GM12878 (cell line): ENCODE results near the gene CNOT10. TPM values are rescaled to one million over a fixed set of nuclear protein-coding genes. Genes with fewer than 3 reads are reported as not detected.

Experiments used
- ATAC-seq: fragments of 200-7000 bp; cut with Tn5 transposase; 3 replicates; pipeline ENCODE4 v1.9.1; 2020; ENCODE audit warnings: mild to moderate bottlenecking, moderate library complexity
- BruUV-seq: library from RNA; stranded (reverse); fragments of 400-500 nt; replicated peaks from 2 replicates; lab custom pipeline; 2021; lab: Mats Ljungman, UMichigan
- CTCF ChIA-PET: fragments of 300-600 bp; sonication (Branson Sonifier 250); formaldehyde crosslinking; extraction: SDS; loops from one replicate; lab custom pipeline; 2021; ENCODE audit warnings: inconsistent platforms; lab: Yijun Ruan, JAX
- POLR2A ChIA-PET: fragments of 350-600 bp; formaldehyde crosslinking; extraction: SDS; loops from one replicate; lab custom pipeline; 2021; ENCODE audit warnings: inconsistent platforms; lab: Charles Lee
- RAD21 ChIA-PET: fragments of 300-600 bp; sonication (Branson Sonifier 250); formaldehyde crosslinking; loops from one replicate; lab custom pipeline; 2023; ENCODE audit warnings: antibody characterized with exemption; ENCODE audit not compliant: unreplicated experiment; lab: Charles Lee
- SMC1A ChIA-PET: fragments of 300-600 bp; sonication (Branson Sonifier 250); formaldehyde crosslinking; loops from one replicate; lab custom pipeline; 2023; ENCODE audit not compliant: unreplicated experiment, uncharacterized antibody; lab: Charles Lee
- DNase-seq: peaks from one replicate; pipeline ENCODE4 v3.0.0-alpha.2; 2011; ENCODE audit warnings: low read depth, low spot score
- FAIRE-seq: peaks from 3 replicates; lab custom pipeline; 2011; peaks lifted over from hg19 to GRCh38; lab: Jason Lieb, UNC
- H2AFZ ChIP-seq: 2 replicates; pipeline ENCODE4 v1.6.0; 2011; ENCODE audit warnings: low read depth, low read length, control low read depth; ENCODE audit not compliant: control insufficient read depth
- H3K27ac ChIP-seq: 2 replicates; pipeline ENCODE4 v1.5.1; 2011; ENCODE audit warnings: control low read depth; ENCODE audit not compliant: control insufficient read depth, insufficient read depth
- H3K27me3 ChIP-seq, 2 experiments: replicated peaks in 1 of 2; 2 replicates each; pipeline versions ENCODE4 v1.6.0 to v1.6.1; 2011; ENCODE audit warnings: low read length in 1 of 2; ENCODE audit not compliant: control insufficient read depth in 2 of 2, insufficient read depth in 2 of 2
- H3K36me3 ChIP-seq, 2 experiments: 2 replicates each; pipeline ENCODE4 v1.5.1; 2011; ENCODE audit warnings: low read length in 1 of 2; ENCODE audit not compliant: control insufficient read depth in 2 of 2, insufficient read depth in 2 of 2
- H3K4me1 ChIP-seq: 2 replicates; pipeline ENCODE4 v1.6.1; 2011; ENCODE audit warnings: mild to moderate bottlenecking, low read length, moderate library complexity, mixed read lengths; ENCODE audit not compliant: control insufficient read depth, insufficient read depth
- H3K4me2 ChIP-seq: 2 replicates; pipeline ENCODE4 v1.6.0; 2011; ENCODE audit warnings: control low read depth; ENCODE audit not compliant: control insufficient read depth, insufficient read depth
- H3K4me3 ChIP-seq: fragments of 200-600 bp; sonication (generic); 2 replicates; pipeline ENCODE4 v1.5.1; 2016
- H3K79me2 ChIP-seq: 2 replicates; pipeline ENCODE4 v1.6.0; 2011; ENCODE audit warnings: low read length; ENCODE audit not compliant: control insufficient read depth, insufficient read depth
- H3K9ac ChIP-seq: 2 replicates; pipeline ENCODE4 v1.8.0; 2011; ENCODE audit warnings: low read length, control low read depth, mixed read lengths; ENCODE audit not compliant: control insufficient read depth, insufficient read depth
- H3K9me3 ChIP-seq: replicated peaks from 3 replicates; pipeline ENCODE4 v1.5.1; 2011; ENCODE audit warnings: mild to moderate bottlenecking, low read length; ENCODE audit not compliant: control insufficient read depth, insufficient read depth
- H4K20me1 ChIP-seq: 2 replicates; pipeline ENCODE4 v1.6.0; 2011; ENCODE audit not compliant: control insufficient read depth, insufficient read depth
- BACH1 ChIP-seq: fragments of 450-650 bp; IDR thresholded peaks from 2 replicates; pipeline ENCODE4 v1.6.1; 2017; ENCODE audit warnings: mild to moderate bottlenecking, borderline replicate concordance
- CREM ChIP-seq: IDR thresholded peaks from 2 replicates; pipeline ENCODE4 v1.6.1; 2014; ENCODE audit warnings: antibody characterized with exemption, low read depth
- EP300 ChIP-seq, 2 experiments: fragments of 150-350 bp in 1 of 2; IDR thresholded peaks; 2 replicates each; pipeline ENCODE4 v1.6.1; 2011 to 2012; ENCODE audit warnings: low read depth in 2 of 2, low read length in 2 of 2, borderline replicate concordance in 1 of 2, improper control_type of control experiment in 1 of 2, inconsistent platforms in 1 of 2; ENCODE audit not compliant: control insufficient read depth in 1 of 2
- JUNB ChIP-seq: IDR thresholded peaks from 2 replicates; pipeline ENCODE4 v1.6.1; 2016; ENCODE audit warnings: antibody characterized with exemption, mild to moderate bottlenecking
- KDM1A ChIP-seq: fragments of 200-600 bp; sonication (generic); IDR thresholded peaks from 2 replicates; pipeline ENCODE4 v1.6.1; 2016; ENCODE audit warnings: borderline replicate concordance
- MEF2B ChIP-seq: fragments of 450-650 bp; IDR thresholded peaks from 2 replicates; pipeline ENCODE4 v1.6.1; 2018; ENCODE audit warnings: mild to moderate bottlenecking, moderate library complexity; ENCODE audit not compliant: partially characterized antibody, poor library complexity, severe bottlenecking
- NKRF ChIP-seq: fragments of 450-650 bp; conservative IDR thresholded peaks from 2 replicates; pipeline ENCODE4 v1.6.1; 2017; ENCODE audit warnings: mild to moderate bottlenecking, moderate library complexity
- PAX5 ChIP-seq: IDR thresholded peaks from 2 replicates; pipeline ENCODE4 v1.6.1; 2011; ENCODE audit warnings: low read depth, low read length, borderline replicate concordance
- PAX8 ChIP-seq: fragments of 450-650 bp; IDR thresholded peaks from 2 replicates; pipeline ENCODE4 v1.6.1; 2017; ENCODE audit warnings: mild to moderate bottlenecking, moderate library complexity
- POLR2AphosphoS5 ChIP-seq: IDR thresholded peaks from 2 replicates; pipeline ENCODE4 v1.6.1; 2011; ENCODE audit warnings: mild to moderate bottlenecking, low read length, inconsistent platforms
- RAD51 ChIP-seq: fragments of 450-650 bp; IDR thresholded peaks from 2 replicates; pipeline ENCODE4 v1.6.1; 2016; ENCODE audit warnings: moderate library complexity, mild to moderate bottlenecking, inconsistent platforms
- RFX5 ChIP-seq: IDR thresholded peaks from 2 replicates; pipeline ENCODE4 v1.6.1; 2011; ENCODE audit warnings: low read depth, low read length, improper control_type of control experiment
- SMARCA5 ChIP-seq: fragments of 450-650 bp; IDR thresholded peaks from 2 replicates; pipeline ENCODE4 v1.6.1; 2017; ENCODE audit warnings: mild to moderate bottlenecking
- SRF ChIP-seq, 2 experiments: IDR thresholded peaks; 2 replicates each; pipeline ENCODE4 v1.6.1; 2011; ENCODE audit warnings: low read depth in 2 of 2, low read length in 2 of 2, mild to moderate bottlenecking in 1 of 2, moderate library complexity in 1 of 2
- TARDBP ChIP-seq: IDR thresholded peaks from 2 replicates; pipeline ENCODE4 v1.6.1; 2016; ENCODE audit warnings: borderline replicate concordance
- ZNF24 ChIP-seq: fragments of 450-650 bp; IDR thresholded peaks from 2 replicates; pipeline ENCODE4 v1.6.1; 2017; ENCODE audit warnings: antibody characterized with exemption, mild to moderate bottlenecking
- ZNF592 ChIP-seq: fragments of 450-650 bp; IDR thresholded peaks from 2 replicates; pipeline ENCODE4 v1.6.1; 2017; ENCODE audit warnings: mild to moderate bottlenecking, moderate library complexity
- WGBS: methylation state at CpG from one replicate; pipeline ENCODE4 v1.1.6; 2016; ENCODE audit warnings: low lambda C conversion rate; ENCODE audit not compliant: insufficient replicate concordance, insufficient coverage; ENCODE audit errors: missing lambda C conversion rate; 5-methylcytosine and 5-hydroxymethylcytosine counted together
- in situ Hi-C: fragments of 300-500 bp; cut with MboI; formaldehyde crosslinking; loops from 9 replicates; pipeline ENCODE4 v1.14.3; 2018; ENCODE audit warnings: mixed read lengths
- intact Hi-C: fragments of 100-400 bp; cut with micrococcal nuclease; formaldehyde crosslinking; loops from one replicate; pipeline ENCODE4 v1.14.2; 2022; ENCODE audit not compliant: unreplicated experiment
- polyA plus RNA-seq, 11 experiments: library from polyadenylated mRNA; depleted of rRNA in 4 of 11; unstranded in 6 of 11; stranded (reverse) in 5 of 11; fragments of >200 nt; fragmentation: Nextera tagmentation in 4 of 11; fragmentation: Illumina TruSeq in 1 of 11; extraction: Ambion mirVana in 4 of 11; extraction: Trizol in 1 of 11; gene quantifications; 1 replicate in 1 of 11; 2 replicates in 10 of 11; pipeline versions ENCODE4 v1.2.1 to v1.2.3, GENCODE V29; 2011 to 2016; ENCODE audit warnings: inconsistent platforms in 2 of 11, missing spikeins in 2 of 11, low read depth in 1 of 11
- total RNA-seq, 4 experiments: library from RNA; depleted of rRNA in 3 of 4; stranded (reverse); fragments of >200 nt in 3 of 4; fragmentation: Illumina TruSeq in 1 of 4; extraction: Trizol in 1 of 4; gene quantifications; 2 replicates each; pipeline versions ENCODE4 v1.2.1 to v1.2.3, GENCODE V29; 2013 to 2021

Gene CNOT10
- total and polyA plus RNA-seq, 10 of the 15 experiments (the other 5 are each of a cell fraction or from before 2014, with no cell fraction given) = 18.2 to 51.9 (median 45.5) TPM

GRCh38 chr3:32684029-32684799 is 774 bp upstream of the CNOT10 start:
- ChIA-PET POLR2A (interaction anchor here (0.6 to 1.2 kb wide), 7 partner anchors 17 to 975 kb away, joined by 3 to 6 read pairs (median 3); no protein-coding TSS in a partner anchor), SMC1A (interaction anchor here (0.6 to 1.6 kb wide), 6 partner anchors 11 to 214 kb away, joined by 3 to 4 read pairs (median 4); no protein-coding TSS in a partner anchor), RAD21 (interaction anchor here (0.6 to 1.0 kb wide), 3 partner anchors 17 to 249 kb away, joined by 3 to 4 read pairs (median 3); no protein-coding TSS in a partner anchor), CTCF (interaction anchor here (0.9 to 1.2 kb wide), 4 partner anchors 11 to 214 kb away, joined by 3 read pairs; no protein-coding TSS in a partner anchor)
- Histone ChIP-seq H3K9ac (peak overlapping the region; percentile 50; the same call in 1 of the 2 replicates), H4K20me1 (no peaks in the 10 kb centered on the region), H3K27me3 (no peaks in the 10 kb centered on the region), H3K79me2 (peaks cover 28% of the 10 kb centered on the region), H3K4me3 (peak overlapping the region; percentile 63), H3K9me3 (no peaks in the 10 kb centered on the region), H3K4me2 (peak overlapping the region; percentile 78), H2AFZ (peak overlapping the region; percentile 97), H3K4me1 (peaks cover 4% of the 10 kb centered on the region), H3K27ac (peak overlapping the region; percentile 24; the same call in 1 of the 2 replicates), H3K36me3 (no peaks in the 10 kb centered on the region)
- ATAC-seq = no peak
- no peak for FAIRE-seq
- 0% methylated on average over 4 of the region's 4 CpGs for WGBS
- intact Hi-C loops = no loop called here
- DNase-seq = no peak
- TF ChIP-seq MEF2B = peak; percentile 62
- no peak for TF ChIP-seq TARDBP
- TF ChIP-seq RAD51 = peak; percentile 33; the same call in 1 of the 2 replicates
- TF ChIP-seq JUNB = 0 out of 2 replicates have a peak, but pooled peaks have one; percentile 11
- 0 out of 2 replicates have a peak, but pooled peaks have one; percentile 19 for TF ChIP-seq SMARCA5
- TF ChIP-seq RFX5 = no peak
- peak; percentile 22; the same call in 1 of the 2 replicates for TF ChIP-seq NKRF
- TF ChIP-seq PAX8 = 0 out of 2 replicates have a peak, but pooled peaks have one; percentile 31
- no peak for TF ChIP-seq EP300 (IDR thresholded peaks at IDR 0.05; ENCODE audit: borderline replicate concordance in 1 of 2, control insufficient read depth in 1 of 2, low read depth in 2 of 2, low read length in 2 of 2)
- TF ChIP-seq CREM = peak; percentile 18; the same call in 1 of the 2 replicates
- TF ChIP-seq ZNF592 = no peak
- no peak for TF ChIP-seq POLR2AphosphoS5
- TF ChIP-seq KDM1A = no peak
- TF ChIP-seq PAX5 = no peak
- no peak for TF ChIP-seq BACH1
- 0 out of 2 replicates have a peak, but pooled peaks have one; percentile 42 for TF ChIP-seq ZNF24
- no peak for TF ChIP-seq SRF (IDR thresholded peaks at IDR 0.05; ENCODE audit: low read depth in 2 of 2, low read length in 2 of 2)
- BruUV-seq = no TSS peak
- in situ Hi-C loops = no loop called here
